Upper lobe of left lung (tissue), 6 donors: Measurements from ENCODE around the gene APOA4. TPM values are rescaled to one million over a fixed set of nuclear protein-coding genes. Genes with fewer than 3 reads are reported as not detected.

ENCODE experiments used
- ATAC-seq, 2 donors: fragments of 200-7000 bp; cut with Tn5 transposase; one replicate each; pipeline ENCODE4 v1.9.1; 2022; ENCODE audit warnings: mild to moderate bottlenecking in 2 of 2, moderate library complexity in 2 of 2; ENCODE audit not compliant: low FRiP score in 2 of 2
- DNase-seq, 2 donors: peaks; one replicate each; pipeline ENCODE4 v3.0.0-alpha.2; 2019 to 2020
- H3K27ac ChIP-seq, 4 donors: fragments of 200-600 bp; sonication (generic); one replicate each; pipeline ENCODE4 v1.5.1; 2016 to 2019
- H3K27me3 ChIP-seq, 4 donors: fragments of 200-600 bp; sonication (generic); one replicate each; pipeline ENCODE4 v1.5.1; 2017 to 2019
- H3K36me3 ChIP-seq, 4 donors: fragments of 200-600 bp; sonication (generic); one replicate each; pipeline ENCODE4 v1.5.1; 2016 to 2019
- H3K4me1 ChIP-seq, 4 donors: fragments of 200-600 bp; sonication (generic); one replicate each; pipeline ENCODE4 v1.5.1; 2018 to 2019
- H3K4me3 ChIP-seq, 4 donors: fragments of 200-600 bp; sonication (generic); one replicate each; pipeline ENCODE4 v1.5.1; 2017 to 2019; ENCODE audit warnings: mild to moderate bottlenecking in 2 of 4, moderate library complexity in 1 of 4
- H3K9me3 ChIP-seq, 4 donors: fragments of 200-600 bp; sonication (generic); one replicate each; pipeline ENCODE4 v1.5.1; 2018 to 2019
- EP300 ChIP-seq, 4 donors: sonication (generic); formaldehyde crosslinking; IDR thresholded peaks; one replicate each; pipeline ENCODE4 v1.5.1; 2017; ENCODE audit warnings: antibody characterized with exemption in 4 of 4, control low read depth in 2 of 4
- POLR2A ChIP-seq, 4 donors: fragments of 450-650 bp; IDR thresholded peaks; one replicate each; pipeline ENCODE4 v1.5.1; 2016 to 2017; ENCODE audit warnings: antibody characterized with exemption in 4 of 4, mild to moderate bottlenecking in 2 of 4
- POLR2AphosphoS5 ChIP-seq, 2 donors: sonication (generic); formaldehyde crosslinking; IDR thresholded peaks; one replicate each; pipeline ENCODE4 v1.5.1; 2017; ENCODE audit warnings: antibody characterized with exemption in 2 of 2
- WGBS, 2 donors: methylation state at CpG; one replicate each; pipeline ENCODE4 v1.1.5; 2017 to 2018; 5-methylcytosine and 5-hydroxymethylcytosine counted together
- total RNA-seq, 6 donors: library from RNA; depleted of rRNA in 4 of 6; stranded (reverse); fragments of >200 nt in 4 of 6; gene quantifications; one replicate each; pipeline versions ENCODE4 v1.1.0 to v1.2.1, GENCODE V29; 2016 to 2021
- TF ChIP-seq, protein P1 (sequence below), 6 experiments: fragments of 450-650 bp in 4 of 6; fragments of 200-600 bp in 2 of 6; sonication (generic) in 2 of 6; IDR thresholded peaks; one replicate each; pipeline ENCODE4 v1.5.1; 2016 to 2019; ENCODE audit warnings: antibody characterized with exemption in 6 of 6
- donor health status: DM: no; HTN: no; CAD: no; lungs with moderate emphysema.
- donor health status: DM: no; HTN: yes; CAD: no; lungs with severe emphysema.

APOA4 gene
- total RNA-seq, 6 donors from 2014 or later: not detected

DNA sequence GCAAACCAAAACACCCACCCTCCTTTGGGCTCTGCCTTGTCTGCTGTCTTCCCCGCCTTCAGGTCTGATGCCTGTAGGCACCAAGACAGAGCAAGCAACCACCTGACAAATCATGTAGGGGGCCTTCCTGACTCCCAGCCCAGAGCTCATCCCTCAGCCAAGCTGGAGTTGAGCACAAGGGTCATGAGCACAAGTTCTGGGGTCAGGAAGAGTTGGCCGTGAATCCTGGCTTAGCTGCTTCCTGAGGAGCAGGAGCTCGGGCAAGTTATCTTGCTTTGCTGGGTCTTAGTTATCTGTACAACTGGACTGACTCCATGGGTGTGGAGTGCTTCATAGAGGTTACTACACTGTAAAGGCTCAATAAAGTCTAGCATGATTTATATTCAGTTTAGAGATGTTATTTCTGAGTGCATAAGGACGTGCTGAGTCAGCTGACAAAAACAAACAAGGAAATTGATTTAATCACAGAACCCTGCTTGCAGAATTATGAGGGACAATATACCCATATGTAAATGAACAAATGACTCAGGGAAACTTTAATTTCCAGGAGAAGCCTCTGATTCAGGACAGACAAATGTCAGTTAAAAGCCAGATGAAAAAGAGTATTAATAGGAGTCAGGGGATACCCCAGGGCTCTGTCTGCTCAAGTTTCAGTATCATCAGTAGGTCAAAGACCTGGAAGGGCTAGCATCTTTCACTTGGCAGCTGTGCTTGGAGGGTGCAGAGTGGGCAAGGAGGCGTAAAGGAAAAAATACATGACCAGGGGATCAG, 29.3 kb upstream of the APOA4 start:
- TF ChIP-seq EP300 (IDR thresholded peaks at IDR 0.05) (no peak), POLR2A (IDR thresholded peaks at IDR 0.05) (no peak), POLR2AphosphoS5 (IDR thresholded peaks at IDR 0.05) (no peak)
- TF ChIP-seq, protein P1, sequence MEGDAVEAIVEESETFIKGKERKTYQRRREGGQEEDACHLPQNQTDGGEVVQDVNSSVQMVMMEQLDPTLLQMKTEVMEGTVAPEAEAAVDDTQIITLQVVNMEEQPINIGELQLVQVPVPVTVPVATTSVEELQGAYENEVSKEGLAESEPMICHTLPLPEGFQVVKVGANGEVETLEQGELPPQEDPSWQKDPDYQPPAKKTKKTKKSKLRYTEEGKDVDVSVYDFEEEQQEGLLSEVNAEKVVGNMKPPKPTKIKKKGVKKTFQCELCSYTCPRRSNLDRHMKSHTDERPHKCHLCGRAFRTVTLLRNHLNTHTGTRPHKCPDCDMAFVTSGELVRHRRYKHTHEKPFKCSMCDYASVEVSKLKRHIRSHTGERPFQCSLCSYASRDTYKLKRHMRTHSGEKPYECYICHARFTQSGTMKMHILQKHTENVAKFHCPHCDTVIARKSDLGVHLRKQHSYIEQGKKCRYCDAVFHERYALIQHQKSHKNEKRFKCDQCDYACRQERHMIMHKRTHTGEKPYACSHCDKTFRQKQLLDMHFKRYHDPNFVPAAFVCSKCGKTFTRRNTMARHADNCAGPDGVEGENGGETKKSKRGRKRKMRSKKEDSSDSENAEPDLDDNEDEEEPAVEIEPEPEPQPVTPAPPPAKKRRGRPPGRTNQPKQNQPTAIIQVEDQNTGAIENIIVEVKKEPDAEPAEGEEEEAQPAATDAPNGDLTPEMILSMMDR (IDR thresholded peaks at IDR 0.05): no peak
- H3K9me3 ChIP-seq: no peaks in the 10 kb centered on the region
- DNase-seq: no peak
- H3K36me3 ChIP-seq: peaks cover 14 to 46% (median 21%) of the 10 kb centered on the region in 4 donors
- H3K4me1 ChIP-seq: peaks cover 13 to 35% (median 27%) of the 10 kb centered on the region in 4 donors
- H3K4me3 ChIP-seq: no peak overlapping the region
- no peak for ATAC-seq
- no peaks in the 10 kb centered on the region for H3K27me3 ChIP-seq
- WGBS, 2 donors: 42 to 49% methylated on average over 5 of the region's 5 CpGs
- H3K27ac ChIP-seq: peak overlapping the region in 3 of 4 donors; percentile 16 to 64 (median 52)

- 68 to 76% methylated on average over 7 of the region's 7 CpGs for WGBS, 2 donors
- TF ChIP-seq POLR2A (IDR thresholded peaks at IDR 0.05) (no peak), POLR2AphosphoS5 (IDR thresholded peaks at IDR 0.05) (peak in 1 of 2 donors; percentile 19), EP300 (IDR thresholded peaks at IDR 0.05) (no peak)
- TF ChIP-seq, protein P1 (IDR thresholded peaks at IDR 0.05): no peak
- Histone ChIP-seq H3K4me3 (no peak overlapping the region), H3K36me3 (peaks cover 11 to 46% (median 26%) of the 10 kb centered on the region in 4 donors), H3K27me3 (no peaks in the 10 kb centered on the region), H3K27ac (peak overlapping the region in 2 of 4 donors; percentile 16 to 64), H3K9me3 (no peaks in the 10 kb centered on the region), H3K4me1 (peaks cover 13 to 35% (median 27%) of the 10 kb centered on the region in 4 donors)
- ATAC-seq (peak in 1 of 2 donors; percentile 42), DNase-seq (peak in 1 of 2 donors; percentile 46)
Observed at GRCh38 chr11:116851626-116852025, 28.5 kb upstream of the APOA4 start.

DNA sequence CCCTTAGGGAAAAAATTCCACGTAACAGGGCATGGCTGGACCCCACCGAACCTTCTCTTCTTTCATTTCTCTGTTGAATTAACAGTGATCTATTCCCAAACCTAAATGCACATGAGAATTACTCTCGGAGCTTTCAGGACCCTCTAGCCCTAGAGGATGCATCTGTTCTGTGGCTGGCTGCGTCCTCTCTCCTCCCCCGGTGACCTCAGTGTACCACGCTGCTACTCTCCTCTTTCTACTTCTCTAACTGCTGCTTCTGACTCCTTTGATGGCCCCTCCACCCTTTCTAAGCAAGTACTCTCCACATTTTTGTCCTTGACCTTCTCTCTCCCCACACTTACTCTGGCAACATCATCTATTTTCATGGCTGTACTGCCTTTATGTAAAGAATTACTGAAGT, 26.4 kb upstream of the APOA4 start:
- no peak for ATAC-seq
- TF ChIP-seq POLR2A (IDR thresholded peaks at IDR 0.05) (no peak), POLR2AphosphoS5 (IDR thresholded peaks at IDR 0.05) (no peak), EP300 (IDR thresholded peaks at IDR 0.05) (no peak)
- TF ChIP-seq, protein P1 (IDR thresholded peaks at IDR 0.05): no peak
- Histone ChIP-seq H3K27me3 (no peaks in the 10 kb centered on the region), H3K36me3 (peaks cover 14 to 52% (median 39%) of the 10 kb centered on the region in 4 donors), H3K9me3 (no peaks in the 10 kb centered on the region), H3K27ac (no peak overlapping the region), H3K4me1 (peaks cover 13 to 35% (median 27%) of the 10 kb centered on the region in 4 donors), H3K4me3 (no peak overlapping the region)
- WGBS, 2 donors: 82 to 84% methylated on average over 6 of the region's 6 CpGs
- DNase-seq: no peak

GRCh38 chr11:116849060-116849459, 26.0 kb upstream of the APOA4 start:
- H3K27ac ChIP-seq: no peak overlapping the region
- WGBS, 2 donors: 94 to 100% methylated on average over 8 to 9 of the region's 12 CpGs

More at GRCh38 chr11:116849060-116849459, 26.0 kb upstream of the APOA4 start:
- Histone ChIP-seq H3K36me3 (peaks cover 15 to 53% (median 39%) of the 10 kb centered on the region in 4 donors), H3K4me3 (no peak overlapping the region), H3K27me3 (no peaks in the 10 kb centered on the region), H3K4me1 (peaks cover 13 to 31% (median 25%) of the 10 kb centered on the region in 4 donors), H3K9me3 (no peaks in the 10 kb centered on the region)
- DNase-seq (no peak), ATAC-seq (no peak)
- TF ChIP-seq POLR2A (IDR thresholded peaks at IDR 0.05) (no peak), EP300 (IDR thresholded peaks at IDR 0.05) (no peak), POLR2AphosphoS5 (IDR thresholded peaks at IDR 0.05) (no peak)
- TF ChIP-seq, protein P1 (IDR thresholded peaks at IDR 0.05): no peak
